GM10266 (cell line): Measurements from ENCODE around the gene CDADC1.

Source experiments
- DNase-seq: peaks from one replicate; pipeline ENCODE4 v3.0.0; 2012; ENCODE audit errors: extremely low spot score
- TF ChIP-seq, protein P1 (sequence below): IDR thresholded peaks from 2 replicates; pipeline ENCODE4 v1.5.1; 2012; ENCODE audit warnings: mild to moderate bottlenecking, low read depth; ENCODE audit not compliant: control insufficient read depth, insufficient read depth; ENCODE audit errors: missing control alignments

CDADC1 gene

GRCh38 chr13:49247643-49248621, at the start of gene CDADC1:
Gene CDADC1 (plus strand): TSS chr13:49247925. CDS start chr13:49248038, 113 bp downstream.
- TF ChIP-seq, protein P1, sequence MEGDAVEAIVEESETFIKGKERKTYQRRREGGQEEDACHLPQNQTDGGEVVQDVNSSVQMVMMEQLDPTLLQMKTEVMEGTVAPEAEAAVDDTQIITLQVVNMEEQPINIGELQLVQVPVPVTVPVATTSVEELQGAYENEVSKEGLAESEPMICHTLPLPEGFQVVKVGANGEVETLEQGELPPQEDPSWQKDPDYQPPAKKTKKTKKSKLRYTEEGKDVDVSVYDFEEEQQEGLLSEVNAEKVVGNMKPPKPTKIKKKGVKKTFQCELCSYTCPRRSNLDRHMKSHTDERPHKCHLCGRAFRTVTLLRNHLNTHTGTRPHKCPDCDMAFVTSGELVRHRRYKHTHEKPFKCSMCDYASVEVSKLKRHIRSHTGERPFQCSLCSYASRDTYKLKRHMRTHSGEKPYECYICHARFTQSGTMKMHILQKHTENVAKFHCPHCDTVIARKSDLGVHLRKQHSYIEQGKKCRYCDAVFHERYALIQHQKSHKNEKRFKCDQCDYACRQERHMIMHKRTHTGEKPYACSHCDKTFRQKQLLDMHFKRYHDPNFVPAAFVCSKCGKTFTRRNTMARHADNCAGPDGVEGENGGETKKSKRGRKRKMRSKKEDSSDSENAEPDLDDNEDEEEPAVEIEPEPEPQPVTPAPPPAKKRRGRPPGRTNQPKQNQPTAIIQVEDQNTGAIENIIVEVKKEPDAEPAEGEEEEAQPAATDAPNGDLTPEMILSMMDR: no peak
- peak; percentile 90 for DNase-seq

GRCh38 chr13:49206641-49207040, 41.1 kb upstream of the CDADC1 start:
- TF ChIP-seq, protein P1: no peak
- DNase-seq: no peak

DNA sequence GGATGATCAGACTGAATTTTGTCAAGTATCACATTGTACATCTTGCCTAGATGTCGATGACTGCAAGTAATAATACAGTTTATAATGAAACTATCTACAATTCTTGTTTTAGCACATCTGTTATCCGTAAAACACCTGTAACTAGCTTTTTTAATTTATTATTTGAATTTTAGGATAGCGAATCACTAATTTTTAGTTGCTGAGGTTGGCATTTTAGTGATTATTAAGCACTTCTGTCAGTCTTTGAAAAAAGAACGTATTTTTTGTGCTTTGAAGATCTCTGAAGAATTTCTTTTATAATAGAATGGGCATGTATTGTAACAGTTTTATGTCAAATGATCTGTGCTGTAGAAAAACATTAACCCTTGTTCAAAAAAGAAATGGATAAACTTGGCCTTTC, 39.1 kb upstream of the CDADC1 start:
- TF ChIP-seq, protein P1: no peak
- DNase-seq: no peak

DNA sequence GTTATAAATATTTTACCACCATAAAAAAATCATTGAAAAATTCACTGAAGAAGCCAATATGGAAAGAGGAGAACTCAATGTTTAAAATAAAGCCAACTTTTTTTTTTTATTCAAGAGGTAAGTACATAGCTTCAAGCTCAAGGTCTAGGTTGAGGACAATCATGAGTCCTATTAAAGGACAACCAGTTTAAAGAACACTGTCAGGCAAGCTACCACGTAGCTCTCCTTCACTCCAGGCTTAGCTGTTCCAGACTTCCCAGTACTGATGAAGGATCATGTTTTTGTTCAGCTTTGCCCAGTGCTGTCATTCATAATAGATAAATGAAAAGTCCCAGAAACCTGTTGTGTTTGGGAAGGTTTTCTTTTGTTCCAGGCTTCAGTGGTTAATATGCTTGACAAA, 37.6 kb upstream of the CDADC1 start:
- TF ChIP-seq, protein P1: no peak
- DNase-seq: no peak

GRCh38 chr13:49210669-49211068, 37.1 kb upstream of the CDADC1 start:
- DNase-seq: no peak
- TF ChIP-seq, protein P1: no peak

- TF ChIP-seq, protein P1: no peak
- DNase-seq: no peak
These were observed 34.2 kb upstream of the CDADC1 start for GRCh38 chr13:49213539-49213938.
